ENCODE results near the gene CTPS1. TPM values are rescaled to one million over a fixed set of nuclear protein-coding genes. Genes with fewer than 3 reads are reported as not detected.

CTPS1 gene
- total and polyA plus RNA-seq, 2 of the 13 experiments (the other 11 are each of a cell fraction or from before 2014, with no cell fraction given) = 9.6 to 42.8 TPM

DNA sequence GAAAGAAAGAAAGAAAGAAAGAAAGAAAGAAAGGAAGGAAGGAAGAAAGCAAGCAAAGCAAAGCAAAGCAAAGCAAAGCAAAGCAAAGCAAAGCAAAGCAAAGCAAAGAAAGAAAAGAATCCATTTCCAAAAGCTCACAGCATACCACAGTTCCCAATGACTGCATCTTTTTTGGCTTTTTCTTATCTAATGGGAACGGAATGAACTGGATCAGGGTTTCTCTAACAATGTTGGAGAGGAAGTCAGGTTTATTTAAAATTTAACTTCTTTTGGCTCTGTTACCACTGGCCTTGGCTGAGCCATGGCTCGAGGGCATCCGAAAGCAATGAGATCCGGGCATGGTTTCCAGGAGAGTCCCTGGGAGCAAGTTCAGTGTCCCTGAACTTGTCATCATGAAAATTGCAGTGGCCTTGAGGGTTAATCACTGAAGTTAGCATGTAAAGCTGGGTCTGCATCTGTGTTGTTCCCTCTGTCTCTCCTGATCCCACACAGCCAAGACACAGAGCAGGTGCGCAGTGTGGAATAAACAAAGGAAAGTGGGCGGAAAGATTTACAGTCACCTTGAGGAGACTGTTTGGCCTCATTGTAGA lies 34.6 kb upstream of the CTPS1 start (continued):
- TF ChIP-seq FOXO4 (CRISPR knock-in tag; conservative IDR thresholded peaks at IDR 0.05) (no peak), HNRNPK (IDR thresholded peaks at IDR 0.05; ENCODE audit: low read depth, low read length, poor library complexity, severe bottlenecking) (no peak), MYNN (CRISPR knock-in tag; IDR thresholded peaks at IDR 0.05; ENCODE audit: low read depth) (no peak), ZNF772 (CRISPR knock-in tag; IDR thresholded peaks at IDR 0.05) (no peak), HHEX (CRISPR knock-in tag; IDR thresholded peaks at IDR 0.05) (no peak), SOX13 (IDR thresholded peaks at IDR 0.05) (no peak), SOX13 (CRISPR knock-in tag; conservative IDR thresholded peaks at IDR 0.05 in 1 of 2, IDR thresholded peaks at IDR 0.05 in 1 of 2) (peak in 1 of 2 experiments; percentile 76; a peak in 2 of 4 replicates), PREB (CRISPR knock-in tag; IDR thresholded peaks at IDR 0.05) (no peak), FOXP1 (IDR thresholded peaks at IDR 0.05) (no peak), FOXP1 (CRISPR knock-in tag; IDR thresholded peaks at IDR 0.05) (peak; percentile 52; the same call in 1 of the 2 replicates), KAT2B (IDR thresholded peaks at IDR 0.05; ENCODE audit: borderline replicate concordance, low read depth, low read length) (no peak), RXRB (CRISPR knock-in tag; IDR thresholded peaks at IDR 0.05; ENCODE audit: borderline replicate concordance) (peak; percentile 75), ZNF33B (CRISPR knock-in tag; IDR thresholded peaks at IDR 0.05) (no peak)
- TF ChIP-seq, protein P1, sequence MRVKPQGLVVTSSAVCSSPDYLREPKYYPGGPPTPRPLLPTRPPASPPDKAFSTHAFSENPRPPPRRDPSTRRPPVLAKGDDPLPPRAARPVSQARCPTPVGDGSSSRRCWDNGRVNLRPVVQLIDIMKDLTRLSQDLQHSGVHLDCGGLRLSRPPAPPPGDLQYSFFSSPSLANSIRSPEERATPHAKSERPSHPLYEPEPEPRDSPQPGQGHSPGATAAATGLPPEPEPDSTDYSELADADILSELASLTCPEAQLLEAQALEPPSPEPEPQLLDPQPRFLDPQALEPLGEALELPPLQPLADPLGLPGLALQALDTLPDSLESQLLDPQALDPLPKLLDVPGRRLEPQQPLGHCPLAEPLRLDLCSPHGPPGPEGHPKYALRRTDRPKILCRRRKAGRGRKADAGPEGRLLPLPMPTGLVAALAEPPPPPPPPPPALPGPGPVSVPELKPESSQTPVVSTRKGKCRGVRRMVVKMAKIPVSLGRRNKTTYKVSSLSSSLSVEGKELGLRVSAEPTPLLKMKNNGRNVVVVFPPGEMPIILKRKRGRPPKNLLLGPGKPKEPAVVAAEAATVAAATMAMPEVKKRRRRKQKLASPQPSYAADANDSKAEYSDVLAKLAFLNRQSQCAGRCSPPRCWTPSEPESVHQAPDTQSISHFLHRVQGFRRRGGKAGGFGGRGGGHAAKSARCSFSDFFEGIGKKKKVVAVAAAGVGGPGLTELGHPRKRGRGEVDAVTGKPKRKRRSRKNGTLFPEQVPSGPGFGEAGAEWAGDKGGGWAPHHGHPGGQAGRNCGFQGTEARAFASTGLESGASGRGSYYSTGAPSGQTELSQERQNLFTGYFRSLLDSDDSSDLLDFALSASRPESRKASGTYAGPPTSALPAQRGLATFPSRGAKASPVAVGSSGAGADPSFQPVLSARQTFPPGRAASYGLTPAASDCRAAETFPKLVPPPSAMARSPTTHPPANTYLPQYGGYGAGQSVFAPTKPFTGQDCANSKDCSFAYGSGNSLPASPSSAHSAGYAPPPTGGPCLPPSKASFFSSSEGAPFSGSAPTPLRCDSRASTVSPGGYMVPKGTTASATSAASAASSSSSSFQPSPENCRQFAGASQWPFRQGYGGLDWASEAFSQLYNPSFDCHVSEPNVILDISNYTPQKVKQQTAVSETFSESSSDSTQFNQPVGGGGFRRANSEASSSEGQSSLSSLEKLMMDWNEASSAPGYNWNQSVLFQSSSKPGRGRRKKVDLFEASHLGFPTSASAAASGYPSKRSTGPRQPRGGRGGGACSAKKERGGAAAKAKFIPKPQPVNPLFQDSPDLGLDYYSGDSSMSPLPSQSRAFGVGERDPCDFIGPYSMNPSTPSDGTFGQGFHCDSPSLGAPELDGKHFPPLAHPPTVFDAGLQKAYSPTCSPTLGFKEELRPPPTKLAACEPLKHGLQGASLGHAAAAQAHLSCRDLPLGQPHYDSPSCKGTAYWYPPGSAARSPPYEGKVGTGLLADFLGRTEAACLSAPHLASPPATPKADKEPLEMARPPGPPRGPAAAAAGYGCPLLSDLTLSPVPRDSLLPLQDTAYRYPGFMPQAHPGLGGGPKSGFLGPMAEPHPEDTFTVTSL (CRISPR knock-in tag; IDR thresholded peaks at IDR 0.05; ENCODE audit: borderline replicate concordance) = 0 out of 2 replicates have a peak, but pooled peaks have one; percentile 36
- TF ChIP-seq, protein P2, sequence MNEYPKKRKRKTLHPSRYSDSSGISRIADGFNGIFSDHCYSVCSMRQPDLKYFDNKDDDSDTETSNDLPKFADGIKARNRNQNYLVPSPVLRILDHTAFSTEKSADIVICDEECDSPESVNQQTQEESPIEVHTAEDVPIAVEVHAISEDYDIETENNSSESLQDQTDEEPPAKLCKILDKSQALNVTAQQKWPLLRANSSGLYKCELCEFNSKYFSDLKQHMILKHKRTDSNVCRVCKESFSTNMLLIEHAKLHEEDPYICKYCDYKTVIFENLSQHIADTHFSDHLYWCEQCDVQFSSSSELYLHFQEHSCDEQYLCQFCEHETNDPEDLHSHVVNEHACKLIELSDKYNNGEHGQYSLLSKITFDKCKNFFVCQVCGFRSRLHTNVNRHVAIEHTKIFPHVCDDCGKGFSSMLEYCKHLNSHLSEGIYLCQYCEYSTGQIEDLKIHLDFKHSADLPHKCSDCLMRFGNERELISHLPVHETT (CRISPR knock-in tag; conservative IDR thresholded peaks at IDR 0.05) = no peak
- TF ChIP-seq, protein P3, sequence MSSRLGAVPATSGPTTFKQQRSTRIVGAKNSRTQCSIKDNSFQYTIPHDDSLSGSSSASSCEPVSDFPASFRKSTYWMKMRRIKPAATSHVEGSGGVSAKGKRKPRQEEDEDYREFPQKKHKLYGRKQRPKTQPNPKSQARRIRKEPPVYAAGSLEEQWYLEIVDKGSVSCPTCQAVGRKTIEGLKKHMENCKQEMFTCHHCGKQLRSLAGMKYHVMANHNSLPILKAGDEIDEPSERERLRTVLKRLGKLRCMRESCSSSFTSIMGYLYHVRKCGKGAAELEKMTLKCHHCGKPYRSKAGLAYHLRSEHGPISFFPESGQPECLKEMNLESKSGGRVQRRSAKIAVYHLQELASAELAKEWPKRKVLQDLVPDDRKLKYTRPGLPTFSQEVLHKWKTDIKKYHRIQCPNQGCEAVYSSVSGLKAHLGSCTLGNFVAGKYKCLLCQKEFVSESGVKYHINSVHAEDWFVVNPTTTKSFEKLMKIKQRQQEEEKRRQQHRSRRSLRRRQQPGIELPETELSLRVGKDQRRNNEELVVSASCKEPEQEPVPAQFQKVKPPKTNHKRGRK (CRISPR knock-in tag; IDR thresholded peaks at IDR 0.05) = peak; percentile 85
- TF ChIP-seq, protein P4, sequence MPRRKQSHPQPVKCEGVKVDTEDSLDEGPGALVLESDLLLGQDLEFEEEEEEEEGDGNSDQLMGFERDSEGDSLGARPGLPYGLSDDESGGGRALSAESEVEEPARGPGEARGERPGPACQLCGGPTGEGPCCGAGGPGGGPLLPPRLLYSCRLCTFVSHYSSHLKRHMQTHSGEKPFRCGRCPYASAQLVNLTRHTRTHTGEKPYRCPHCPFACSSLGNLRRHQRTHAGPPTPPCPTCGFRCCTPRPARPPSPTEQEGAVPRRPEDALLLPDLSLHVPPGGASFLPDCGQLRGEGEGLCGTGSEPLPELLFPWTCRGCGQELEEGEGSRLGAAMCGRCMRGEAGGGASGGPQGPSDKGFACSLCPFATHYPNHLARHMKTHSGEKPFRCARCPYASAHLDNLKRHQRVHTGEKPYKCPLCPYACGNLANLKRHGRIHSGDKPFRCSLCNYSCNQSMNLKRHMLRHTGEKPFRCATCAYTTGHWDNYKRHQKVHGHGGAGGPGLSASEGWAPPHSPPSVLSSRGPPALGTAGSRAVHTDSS (CRISPR knock-in tag; conservative IDR thresholded peaks at IDR 0.05) = no peak
